ENCODE results near the gene NLRP10.
"Not testable (repeated sequence)": the region's sequence is repeated elsewhere in the genome, so short reads cannot be mapped to it uniquely, and the experiment has no call there.

Gene NLRP10, protein sequence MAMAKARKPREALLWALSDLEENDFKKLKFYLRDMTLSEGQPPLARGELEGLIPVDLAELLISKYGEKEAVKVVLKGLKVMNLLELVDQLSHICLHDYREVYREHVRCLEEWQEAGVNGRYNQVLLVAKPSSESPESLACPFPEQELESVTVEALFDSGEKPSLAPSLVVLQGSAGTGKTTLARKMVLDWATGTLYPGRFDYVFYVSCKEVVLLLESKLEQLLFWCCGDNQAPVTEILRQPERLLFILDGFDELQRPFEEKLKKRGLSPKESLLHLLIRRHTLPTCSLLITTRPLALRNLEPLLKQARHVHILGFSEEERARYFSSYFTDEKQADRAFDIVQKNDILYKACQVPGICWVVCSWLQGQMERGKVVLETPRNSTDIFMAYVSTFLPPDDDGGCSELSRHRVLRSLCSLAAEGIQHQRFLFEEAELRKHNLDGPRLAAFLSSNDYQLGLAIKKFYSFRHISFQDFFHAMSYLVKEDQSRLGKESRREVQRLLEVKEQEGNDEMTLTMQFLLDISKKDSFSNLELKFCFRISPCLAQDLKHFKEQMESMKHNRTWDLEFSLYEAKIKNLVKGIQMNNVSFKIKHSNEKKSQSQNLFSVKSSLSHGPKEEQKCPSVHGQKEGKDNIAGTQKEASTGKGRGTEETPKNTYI

DNA sequence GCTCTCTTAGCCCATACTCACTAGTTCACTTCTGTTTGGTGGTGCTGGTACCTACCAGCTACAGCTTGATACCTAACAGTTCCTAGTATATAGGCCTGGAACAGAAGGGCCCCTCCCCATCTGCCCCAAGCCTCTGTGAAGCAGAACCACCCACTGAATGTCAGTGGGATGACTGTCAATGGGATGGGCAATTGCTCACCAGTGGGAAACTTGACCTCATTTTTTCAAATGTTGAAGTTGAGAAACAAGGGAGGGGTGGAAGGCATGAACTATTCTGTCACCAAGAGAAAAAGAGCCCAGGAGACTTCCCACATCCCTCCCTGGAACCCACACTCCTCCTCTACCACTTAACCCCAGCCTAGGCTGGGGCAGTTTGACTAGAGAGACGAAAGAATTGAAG is at the start of gene NLRP10:
Gene NLRP10, minus strand, starts transcription at position 62 of the 400 bp plus-strand sequence. CDS start 1,952 bp downstream, outside the sequence.
- no peak for DNase-seq (ENCODE audit: low spot score)

DNA sequence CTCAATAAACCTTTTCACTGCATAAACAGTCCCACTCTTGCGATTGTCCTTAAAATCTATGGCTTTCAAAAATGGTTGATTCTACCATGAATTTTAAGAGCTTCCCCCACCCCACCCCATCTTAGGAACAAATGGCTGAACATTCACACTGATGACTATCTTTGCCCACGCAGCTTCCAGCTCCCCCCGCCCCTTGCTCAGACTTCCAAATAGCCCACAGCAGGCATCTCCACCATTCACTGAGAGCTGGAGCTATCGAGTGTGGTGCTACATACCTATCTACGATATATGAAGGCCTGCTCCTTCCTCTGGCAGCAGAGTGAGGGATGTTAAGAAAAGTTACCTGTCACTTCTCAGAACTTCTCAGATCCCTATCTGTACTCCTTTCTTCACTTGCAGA is 48.6 kb upstream of the NLRP10 start:
- no peak for DNase-seq (ENCODE audit: low spot score)

GRCh38 chr11:8011981-8012444 is 46.8 kb upstream of the NLRP10 start:
- DNase-seq (ENCODE audit: low spot score): no peak

- DNase-seq (ENCODE audit: low spot score): no peak
Measured at GRCh38 chr11:8011371-8011770, 46.1 kb upstream of the NLRP10 start.

- no peak for DNase-seq (ENCODE audit: low spot score)
Measured at GRCh38 chr11:8009856-8010255, 44.6 kb upstream of the NLRP10 start.

- DNase-seq (ENCODE audit: low spot score): no peak
Measured at GRCh38 chr11:8008212-8008611, 43.0 kb upstream of the NLRP10 start.

- DNase-seq (ENCODE audit: low spot score): peak; percentile 79
Measured at GRCh38 chr11:8006349-8006977, 41.2 kb upstream of the NLRP10 start.

DNA sequence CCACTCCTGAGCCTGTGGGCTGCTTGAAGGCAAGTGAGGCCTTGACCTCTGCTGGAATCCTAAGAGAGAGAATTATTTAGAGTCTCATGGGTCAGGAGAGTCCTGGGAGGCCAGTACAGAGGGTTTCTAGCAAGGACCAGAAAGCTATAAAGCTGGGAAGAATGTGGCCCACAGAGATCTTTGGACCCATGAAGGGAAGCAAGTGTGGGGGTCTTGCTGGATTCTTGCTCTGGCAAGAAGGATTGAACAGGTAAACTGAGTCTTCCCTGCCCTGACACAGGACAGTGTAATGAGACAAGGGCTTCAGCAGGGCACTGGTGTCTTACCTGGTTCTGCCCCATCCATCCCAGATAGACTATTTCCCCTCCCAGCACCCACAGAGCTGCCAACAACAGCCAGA is 40.3 kb upstream of the NLRP10 start:
- no peak for DNase-seq (ENCODE audit: low spot score)

GRCh38 chr11:8004008-8004407 is 38.8 kb upstream of the NLRP10 start:
- no peak for DNase-seq (ENCODE audit: low spot score)

GRCh38 chr11:8003187-8003586 is 37.9 kb upstream of the NLRP10 start:
- DNase-seq (ENCODE audit: low spot score): no peak

DNA sequence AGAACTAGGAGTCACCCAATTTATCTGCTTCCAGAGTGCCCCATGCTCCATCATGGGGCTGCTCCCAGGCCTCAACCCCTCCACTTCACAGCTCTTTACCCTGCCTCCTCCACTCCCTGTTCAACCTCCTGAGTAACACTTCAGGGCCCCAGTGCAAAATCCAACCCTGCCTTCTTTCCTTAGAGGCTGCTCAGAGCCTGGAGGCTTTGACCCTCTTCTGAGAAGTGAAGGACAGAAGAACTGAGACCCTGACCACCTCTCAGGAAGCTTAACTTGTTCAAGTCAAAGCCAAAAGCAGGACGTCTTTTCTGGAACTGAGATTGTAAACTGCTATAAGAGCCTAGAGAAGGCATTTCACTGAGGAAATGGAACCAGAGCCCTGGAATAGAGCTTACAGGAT is 37.4 kb upstream of the NLRP10 start:
- DNase-seq (ENCODE audit: low spot score): no peak

GRCh38 chr11:8000390-8000789 is 35.1 kb upstream of the NLRP10 start:
- DNase-seq (ENCODE audit: low spot score): no peak

DNA sequence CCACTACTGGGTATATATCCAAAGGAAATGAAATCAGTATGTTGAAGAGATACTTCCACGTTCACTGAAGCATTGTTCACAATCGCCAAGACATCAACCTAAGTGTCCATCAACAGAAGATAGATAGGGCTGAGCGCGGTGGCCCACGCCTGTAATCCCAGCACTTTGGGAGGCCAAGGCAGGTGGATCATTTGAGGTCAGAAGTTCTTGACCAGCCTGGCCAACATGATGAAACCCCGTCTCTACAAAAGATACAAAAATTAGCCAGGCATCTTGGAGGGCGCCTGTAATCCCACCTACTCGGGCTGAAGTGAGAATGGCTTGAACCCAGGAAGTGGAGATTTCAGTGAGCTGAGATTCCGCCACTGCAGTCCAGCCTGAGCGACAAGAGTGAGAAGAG is 34.5 kb upstream of the NLRP10 start:
- no peak for DNase-seq (ENCODE audit: low spot score)

GRCh38 chr11:7994581-7995278 is 29.5 kb upstream of the NLRP10 start:
- DNase-seq (ENCODE audit: low spot score): no peak

DNA sequence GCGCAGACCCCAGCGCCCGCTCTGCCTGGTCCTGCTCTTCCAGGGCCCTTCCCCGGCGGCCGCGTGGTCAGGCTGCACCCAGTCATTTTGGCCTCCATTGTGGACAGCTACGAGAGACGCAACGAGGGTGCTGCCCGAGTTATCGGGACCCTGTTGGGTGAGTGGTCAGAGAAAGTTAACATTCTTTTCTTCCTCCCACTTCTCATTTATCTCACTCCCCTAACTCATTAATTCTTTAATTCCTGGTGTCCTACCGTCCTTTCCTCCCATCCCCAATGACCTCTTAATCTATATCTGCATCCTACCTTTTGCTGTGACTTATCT is 22.3 kb upstream of the NLRP10 start:
- not testable (repeated sequence) for DNase-seq (ENCODE audit: low spot score)

DNA sequence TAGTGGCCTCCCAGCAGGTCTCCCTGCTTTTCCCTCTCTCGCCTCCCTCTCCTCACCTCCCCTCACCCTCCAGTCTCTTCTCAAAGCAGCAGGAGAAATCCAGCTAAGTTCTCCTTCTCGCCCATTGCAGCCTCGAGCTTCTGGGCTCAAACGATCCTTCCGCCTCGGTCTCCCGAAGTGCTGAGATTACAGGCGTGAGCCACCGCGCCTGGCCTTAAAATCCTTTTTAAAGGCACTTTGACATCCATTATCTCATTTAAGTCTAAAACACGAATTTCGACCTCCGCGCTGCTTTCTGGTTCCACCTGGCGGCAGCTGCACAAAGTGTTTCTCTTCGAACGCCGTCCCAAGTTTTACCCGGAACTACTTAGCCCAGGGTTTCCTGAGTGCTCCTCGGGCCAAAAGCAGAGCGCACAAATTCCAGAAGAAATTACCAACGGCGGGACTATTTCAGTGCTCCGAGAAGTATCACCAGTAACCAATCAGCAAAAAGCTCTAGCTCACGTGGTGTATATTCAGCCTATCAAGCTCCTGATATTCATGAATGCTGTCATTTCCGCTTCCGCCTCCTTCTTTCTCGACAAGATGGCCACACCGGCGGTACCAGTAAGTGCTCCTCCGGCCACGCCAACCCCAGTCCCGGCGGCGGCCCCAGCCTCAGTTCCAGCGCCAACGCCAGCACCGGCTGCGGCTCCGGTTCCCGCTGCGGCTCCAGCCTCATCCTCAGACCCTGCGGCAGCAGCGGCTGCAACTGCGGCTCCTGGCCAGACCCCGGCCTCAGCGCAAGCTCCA is 21.7 kb upstream of the NLRP10 start, which contains the start of gene EIF3F:
Gene EIF3F, plus strand, starts transcription at position 570 of the 792 bp plus-strand sequence. Its CDS starts 16 bp downstream, at position 586.
- DNase-seq (ENCODE audit: low spot score): peak; percentile 99

DNA sequence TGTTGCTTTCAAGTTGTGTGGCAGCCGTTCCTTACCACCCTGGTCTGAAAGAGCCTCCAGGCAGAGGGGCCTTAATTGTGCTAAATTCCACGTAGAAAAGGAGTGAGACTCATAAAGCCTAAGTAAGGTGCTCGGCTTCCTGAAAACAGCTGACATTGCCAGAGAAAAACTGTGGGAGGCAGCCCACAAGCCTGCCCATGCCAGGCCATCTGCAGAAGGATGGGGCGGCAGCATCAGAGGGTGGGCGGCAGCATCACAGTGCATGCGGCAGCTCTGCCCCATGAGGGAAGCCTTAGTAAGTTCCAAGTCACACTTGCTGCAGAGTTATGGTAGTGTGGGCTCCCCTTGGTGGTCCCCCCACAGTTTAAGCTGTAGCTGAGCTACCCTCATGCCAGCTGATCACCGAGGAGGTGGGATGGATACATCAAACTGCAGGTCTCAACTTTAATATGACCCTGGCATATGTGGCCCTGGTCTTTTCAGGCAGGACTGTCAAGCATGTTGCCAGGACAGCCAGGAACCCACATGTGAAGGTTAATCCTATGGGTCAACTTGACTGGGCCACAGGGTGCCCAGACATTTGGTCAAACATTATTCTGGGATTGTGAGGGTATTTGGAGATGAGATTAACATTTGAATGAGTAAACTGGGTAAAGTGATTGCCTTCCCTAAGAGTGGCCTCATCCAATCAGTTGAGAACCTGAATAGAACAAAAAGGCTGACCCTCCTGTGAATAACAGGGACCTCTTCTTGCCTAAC is 18.8 kb upstream of the NLRP10 start:
- DNase-seq (ENCODE audit: low spot score): no peak

DNA sequence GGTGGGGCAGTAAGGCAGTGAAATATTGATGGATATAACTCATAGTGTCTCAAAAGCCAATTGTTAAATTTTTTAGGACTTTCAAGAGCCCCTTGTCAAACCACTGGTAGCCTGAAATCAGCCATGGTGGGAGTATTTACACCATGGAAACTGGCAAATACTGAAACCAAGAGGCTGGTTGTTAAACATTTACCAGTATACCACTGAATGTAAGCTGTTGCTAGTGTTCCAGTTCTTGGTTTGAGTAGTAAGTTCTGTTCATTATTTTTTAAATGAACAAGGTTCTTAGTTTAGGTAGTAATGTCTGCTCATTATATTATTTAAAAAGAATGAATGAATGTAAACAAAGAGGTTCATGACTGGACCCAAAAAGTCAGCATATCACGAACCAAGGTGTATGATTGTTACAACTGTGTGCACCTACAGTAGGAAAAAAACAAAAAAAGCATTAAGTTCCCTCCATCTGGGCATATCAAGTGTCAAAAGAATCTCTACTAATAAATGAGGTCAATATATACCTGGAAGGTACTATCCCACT is 17.4 kb upstream of the NLRP10 start:
- no peak for DNase-seq (ENCODE audit: low spot score)

GRCh38 chr11:7981619-7982157 is 16.4 kb upstream of the NLRP10 start:
- DNase-seq (ENCODE audit: low spot score): no peak

DNA sequence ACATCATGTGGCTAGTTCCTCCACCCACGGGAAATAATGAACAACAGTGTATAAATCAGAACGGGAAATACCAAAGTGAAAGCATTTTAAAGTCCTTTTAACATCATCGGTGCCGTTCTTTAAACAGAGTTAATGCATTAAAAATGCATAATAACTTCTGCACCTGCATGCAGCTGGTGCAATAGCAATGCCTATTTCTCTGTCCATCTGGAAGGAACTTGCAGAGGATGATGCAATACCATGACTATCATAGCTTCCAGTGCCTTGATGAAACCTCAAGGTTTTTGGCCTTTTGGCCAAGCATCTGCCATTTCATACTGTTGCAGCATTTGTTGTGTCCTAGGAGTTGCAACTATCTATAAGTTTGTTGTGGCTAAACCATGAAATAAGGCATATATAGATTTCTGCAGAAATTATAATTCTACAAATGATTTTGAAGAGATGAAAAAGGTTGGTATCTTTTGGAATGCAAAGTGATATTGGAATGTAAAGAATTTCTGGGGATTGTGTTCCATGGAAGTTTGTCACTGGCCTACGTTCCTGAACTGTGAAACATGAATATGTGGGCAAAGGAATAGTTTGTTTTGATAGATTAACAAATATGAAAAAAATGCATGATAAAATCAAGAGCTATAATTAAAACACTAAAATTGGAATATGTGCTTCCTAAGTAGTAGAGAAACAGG is 12.1 kb upstream of the NLRP10 start:
- DNase-seq (ENCODE audit: low spot score): no peak

All from cerebellar cortex (tissue), 1 donor.